K562 (cell line): Measurements from ENCODE around the gene PYGO2. TPM values are rescaled to one million over a fixed set of nuclear protein-coding genes. Genes with fewer than 3 reads are reported as not detected.

Experiments
- ATF1 ChIP-seq, 2 experiments: fragments of 450-650 bp in 1 of 2; IDR thresholded peaks; 2 replicates each; pipeline ENCODE4 v1.6.1; 2016; ENCODE audit warnings: missing compliant biosample characterization in 1 of 2, missing genetic modification characterization in 1 of 2
- BRD9 ChIP-seq: fragments of 450-650 bp; IDR thresholded peaks from 2 replicates; pipeline ENCODE4 v1.6.1; 2018; ENCODE audit warnings: low read depth; ENCODE audit not compliant: partially characterized antibody
- CTBP1 ChIP-seq: fragments of 450-650 bp; IDR thresholded peaks from 2 replicates; pipeline ENCODE4 v1.6.1; 2016; ENCODE audit warnings: borderline replicate concordance
- FOSL1 ChIP-seq: fragments of 200-800 bp; sonication (Bioruptor generic); conservative IDR thresholded peaks from 2 replicates; pipeline ENCODE4 v1.6.1; 2016; ENCODE audit warnings: missing genetic modification characterization, missing compliant biosample characterization
- FOXP1 ChIP-seq: sonication (generic); formaldehyde crosslinking; IDR thresholded peaks from 2 replicates; pipeline ENCODE4 v1.8.0; 2022; ENCODE audit warnings: mild to moderate bottlenecking, missing genetic modification reagents
- HDAC1 ChIP-seq, 2 experiments: fragments of 450-650 bp; IDR thresholded peaks; 2 replicates each; pipeline ENCODE4 v1.6.1; 2016 to 2017; ENCODE audit warnings: inconsistent platforms in 1 of 2, mild to moderate bottlenecking in 1 of 2, moderate library complexity in 1 of 2
- HDGF ChIP-seq: fragments of 450-650 bp; IDR thresholded peaks from 2 replicates; pipeline ENCODE4 v1.6.1; 2016
- HLTF ChIP-seq: fragments of 450-650 bp; IDR thresholded peaks from 2 replicates; pipeline ENCODE4 v1.6.1; 2016
- L3MBTL2 ChIP-seq: fragments of 450-650 bp; IDR thresholded peaks from 2 replicates; pipeline ENCODE4 v1.6.1; 2016; ENCODE audit warnings: mild to moderate bottlenecking, moderate library complexity
- MAFF ChIP-seq: IDR thresholded peaks from 2 replicates; pipeline ENCODE4 v1.6.1; 2012; ENCODE audit warnings: low read length, improper control_type of control experiment
- MYC ChIP-seq, 2 experiments: fragments of 250-450 bp in 1 of 2; sonication (Bioruptor Pico) in 1 of 2; IDR thresholded peaks; 2 replicates each; pipeline versions ENCODE4 v1.5.1 to v1.6.1; 2012 to 2021; ENCODE audit warnings: low read depth in 2 of 2, borderline replicate concordance in 1 of 2, improper control_type of control experiment in 1 of 2, low read length in 1 of 2, mild to moderate bottlenecking in 1 of 2, moderate library complexity in 1 of 2
- POLR2B ChIP-seq: fragments of 450-650 bp; IDR thresholded peaks from 2 replicates; pipeline ENCODE4 v1.6.1; 2018; ENCODE audit warnings: low read depth; ENCODE audit not compliant: partially characterized antibody
- SMARCE1 ChIP-seq: fragments of 450-650 bp; IDR thresholded peaks from 2 replicates; pipeline ENCODE4 v1.7.1; 2016; ENCODE audit warnings: mild to moderate bottlenecking
- SPI1 ChIP-seq: IDR thresholded peaks from 2 replicates; pipeline ENCODE4 v1.6.1; 2011; ENCODE audit warnings: low read depth, low read length, control low read depth, borderline replicate concordance
- TAF1 ChIP-seq: IDR thresholded peaks from 2 replicates; pipeline ENCODE4 v1.6.1; 2011; ENCODE audit warnings: mild to moderate bottlenecking, low read length, moderate library complexity; ENCODE audit not compliant: insufficient read depth, control insufficient read depth, severe bottlenecking; ENCODE audit errors: extremely low read depth
- TBP ChIP-seq: optimal IDR thresholded peaks from 2 replicates; pipeline ENCODE3; 2011; ENCODE audit warnings: low read depth, low read length, improper control_type of control experiment
- TOE1 ChIP-seq, 2 experiments: fragments of 450-650 bp in 1 of 2; sonication (generic) in 1 of 2; formaldehyde crosslinking in 1 of 2; IDR thresholded peaks; 2 replicates each; pipeline versions ENCODE4 v1.7.1 to v1.8.0; 2016 to 2022; ENCODE audit warnings: borderline replicate concordance in 2 of 2, mild to moderate bottlenecking in 2 of 2, antibody characterized with exemption in 1 of 2, inconsistent platforms in 1 of 2, low read depth in 1 of 2, missing genetic modification reagents in 1 of 2, moderate library complexity in 1 of 2
- UBTF ChIP-seq, 2 experiments: IDR thresholded peaks; 2 replicates each; pipeline ENCODE4 v1.6.1; 2012; ENCODE audit warnings: improper control_type of control experiment in 2 of 2, low read depth in 2 of 2, low read length in 2 of 2, borderline replicate concordance in 1 of 2
- polyA plus RNA-seq, 8 experiments: library from polyadenylated mRNA; depleted of rRNA in 4 of 8; stranded (reverse) in 5 of 8; unstranded in 3 of 8; fragments of >200 nt; fragmentation: Nextera tagmentation in 2 of 8; fragmentation: Illumina TruSeq in 1 of 8; extraction: Ambion mirVana in 2 of 8; extraction: Trizol in 1 of 8; gene quantifications; 2 replicates each; pipeline versions ENCODE4 v1.2.1 to v1.2.3, GENCODE V29; 2011 to 2014; ENCODE audit warnings: inconsistent platforms in 1 of 8, missing spikeins in 1 of 8
- total RNA-seq, 7 experiments: library from RNA; depleted of rRNA in 6 of 7; stranded (reverse); fragments of >200 nt in 6 of 7; fragmentation: Illumina TruSeq in 2 of 7; extraction: Trizol in 2 of 7; gene quantifications; 2 replicates each; pipeline versions ENCODE4 v1.2.1 to v1.2.3, GENCODE V29; 2011 to 2021; ENCODE audit warnings: low replicate concordance in 1 of 7
- TF ChIP-seq, protein P1 (sequence below): IDR thresholded peaks from 2 replicates; pipeline ENCODE4 v1.6.1; 2011; ENCODE audit warnings: borderline replicate concordance, low read depth, mild to moderate bottlenecking, moderate library complexity, low read length; ENCODE audit not compliant: insufficient read depth, poor library complexity, severe bottlenecking
- TF ChIP-seq, protein P2 (sequence below): fragments of 200-800 bp; sonication (Bioruptor generic); IDR thresholded peaks from 2 replicates; pipeline ENCODE4 v1.6.1; 2017; ENCODE audit warnings: missing genetic modification characterization, missing compliant biosample characterization

Gene PYGO2
- total and polyA plus RNA-seq, 9 of the 15 experiments (the other 6 are each of a cell fraction or from before 2014, with no cell fraction given), result 8.3 to 36.2 (median 18.2) TPM

DNA sequence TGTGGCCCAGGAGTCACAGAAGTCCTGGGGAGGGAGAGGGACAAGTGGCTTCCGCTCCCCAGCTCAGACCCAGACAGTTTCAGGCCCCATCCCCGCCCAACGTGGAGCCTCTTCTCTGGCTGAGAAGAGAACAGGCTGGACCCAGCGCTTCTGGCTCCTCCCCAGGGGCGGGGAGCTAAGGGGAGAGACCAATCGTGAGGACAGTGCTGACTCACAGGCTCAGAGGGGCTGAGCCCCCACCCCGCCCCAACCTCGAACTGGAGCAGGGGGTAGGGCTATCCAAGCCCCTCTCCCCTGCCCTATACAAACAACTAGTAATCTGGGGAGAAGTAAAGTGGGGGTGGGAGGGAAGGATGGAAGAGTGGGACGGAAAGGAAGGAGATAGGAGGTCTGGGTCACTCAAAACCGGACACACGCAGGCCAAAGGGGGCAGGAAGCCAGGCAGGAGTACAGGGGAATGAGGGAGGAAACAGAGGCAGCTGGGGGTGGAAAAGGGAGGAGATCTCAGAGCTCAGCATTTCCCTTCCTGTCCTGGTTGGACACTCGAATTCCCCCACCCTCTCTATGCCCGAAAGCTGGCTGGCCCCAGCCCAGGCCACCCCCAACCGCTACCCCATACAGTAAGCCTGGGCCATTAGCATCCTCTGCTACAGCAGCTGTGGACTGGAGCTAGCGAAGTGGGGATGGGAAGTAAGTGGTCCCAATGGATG lies 9.2 kb upstream of the PYGO2 start, which contains the start of gene SHC1 (continued):
- TF ChIP-seq, protein P1, sequence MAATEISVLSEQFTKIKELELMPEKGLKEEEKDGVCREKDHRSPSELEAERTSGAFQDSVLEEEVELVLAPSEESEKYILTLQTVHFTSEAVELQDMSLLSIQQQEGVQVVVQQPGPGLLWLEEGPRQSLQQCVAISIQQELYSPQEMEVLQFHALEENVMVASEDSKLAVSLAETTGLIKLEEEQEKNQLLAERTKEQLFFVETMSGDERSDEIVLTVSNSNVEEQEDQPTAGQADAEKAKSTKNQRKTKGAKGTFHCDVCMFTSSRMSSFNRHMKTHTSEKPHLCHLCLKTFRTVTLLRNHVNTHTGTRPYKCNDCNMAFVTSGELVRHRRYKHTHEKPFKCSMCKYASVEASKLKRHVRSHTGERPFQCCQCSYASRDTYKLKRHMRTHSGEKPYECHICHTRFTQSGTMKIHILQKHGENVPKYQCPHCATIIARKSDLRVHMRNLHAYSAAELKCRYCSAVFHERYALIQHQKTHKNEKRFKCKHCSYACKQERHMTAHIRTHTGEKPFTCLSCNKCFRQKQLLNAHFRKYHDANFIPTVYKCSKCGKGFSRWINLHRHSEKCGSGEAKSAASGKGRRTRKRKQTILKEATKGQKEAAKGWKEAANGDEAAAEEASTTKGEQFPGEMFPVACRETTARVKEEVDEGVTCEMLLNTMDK, result no peak
- TF ChIP-seq HDAC1 (IDR thresholded peaks at IDR 0.05) (peak in 1 of 2 experiments; percentile 49; a peak in 1 of 4 replicates), MYC (IDR thresholded peaks at IDR 0.05; ENCODE audit: low read depth, low read length) (peak; percentile 63; the same call in 1 of the 2 replicates), MYC (CRISPR knock-in tag; IDR thresholded peaks at IDR 0.05; ENCODE audit: borderline replicate concordance, low read depth) (no peak), CTBP1 (peak; percentile 32; the same call in 1 of the 2 replicates), ATF1 (CRISPR knock-in tag; IDR thresholded peaks at IDR 0.05) (no peak), ATF1 (tag; IDR thresholded peaks at IDR 0.05) (peak; percentile 31; the same call in 1 of the 2 replicates), SMARCE1 (peak; percentile 54; the same call in 1 of the 2 replicates), POLR2B (peak; percentile 42), HLTF (0 out of 2 replicates have a peak, but pooled peaks have one; percentile 16), UBTF (IDR thresholded peaks at IDR 0.05; ENCODE audit: borderline replicate concordance in 1 of 2, low read depth in 2 of 2, low read length in 2 of 2) (0 out of 4 replicates have a peak, but pooled peaks have one; percentile 20 to 45), FOXP1 (no peak), MAFF (peak; percentile 35), TAF1 (peak; percentile 61), BRD9 (peak; percentile 44), TBP (peak; percentile 88), TOE1 (IDR thresholded peaks at IDR 0.05; ENCODE audit: borderline replicate concordance) (no peak), TOE1 (CRISPR knock-in tag; IDR thresholded peaks at IDR 0.05; ENCODE audit: borderline replicate concordance, low read depth) (no peak), FOSL1 (tag) (peak; percentile 73), SPI1 (0 out of 2 replicates have a peak, but pooled peaks have one; percentile 5), L3MBTL2 (0 out of 2 replicates have a peak, but pooled peaks have one; percentile 23), HDGF (peak; percentile 86)
- TF ChIP-seq, protein P2, sequence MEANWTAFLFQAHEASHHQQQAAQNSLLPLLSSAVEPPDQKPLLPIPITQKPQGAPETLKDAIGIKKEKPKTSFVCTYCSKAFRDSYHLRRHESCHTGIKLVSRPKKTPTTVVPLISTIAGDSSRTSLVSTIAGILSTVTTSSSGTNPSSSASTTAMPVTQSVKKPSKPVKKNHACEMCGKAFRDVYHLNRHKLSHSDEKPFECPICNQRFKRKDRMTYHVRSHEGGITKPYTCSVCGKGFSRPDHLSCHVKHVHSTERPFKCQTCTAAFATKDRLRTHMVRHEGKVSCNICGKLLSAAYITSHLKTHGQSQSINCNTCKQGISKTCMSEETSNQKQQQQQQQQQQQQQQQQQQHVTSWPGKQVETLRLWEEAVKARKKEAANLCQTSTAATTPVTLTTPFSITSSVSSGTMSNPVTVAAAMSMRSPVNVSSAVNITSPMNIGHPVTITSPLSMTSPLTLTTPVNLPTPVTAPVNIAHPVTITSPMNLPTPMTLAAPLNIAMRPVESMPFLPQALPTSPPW (CRISPR knock-in tag), result peak; percentile 87
